Sigmoid colon (tissue), 7 donors: ENCODE measurements around the gene SMC3. TPM values are rescaled to one million over a fixed set of nuclear protein-coding genes. Genes with fewer than 3 reads are reported as not detected.

Source experiments
- DNase-seq: peaks from one replicate; pipeline ENCODE4 v3.0.0-alpha.2; 2019
- H3K27ac ChIP-seq, 4 donors: fragments of 200-600 bp; sonication (generic); one replicate each; pipeline ENCODE4 v1.5.1; 2016 to 2019; ENCODE audit warnings: mild to moderate bottlenecking in 1 of 4
- H3K27me3 ChIP-seq, 3 donors: fragments of 200-600 bp; sonication (generic); one replicate each; pipeline ENCODE4 v1.5.1; 2019; ENCODE audit warnings: mild to moderate bottlenecking in 1 of 3
- H3K36me3 ChIP-seq, 4 donors: fragments of 200-600 bp; sonication (generic); one replicate each; pipeline ENCODE4 v1.5.1; 2016 to 2019
- H3K4me1 ChIP-seq, 4 donors: fragments of 200-600 bp; sonication (generic); one replicate each; pipeline ENCODE4 v1.5.1; 2017 to 2019
- H3K4me3 ChIP-seq, 4 donors: fragments of 200-600 bp; sonication (generic); one replicate each; pipeline ENCODE4 v1.5.1; 2017 to 2019; ENCODE audit warnings: mild to moderate bottlenecking in 2 of 4, moderate library complexity in 1 of 4
- H3K9me3 ChIP-seq, 4 donors: fragments of 200-600 bp in 3 of 4; sonication (generic) in 3 of 4; one replicate each; pipeline versions ENCODE4 v1.5.1 to v1.6.1; 2013 to 2019
- EP300 ChIP-seq, 4 donors: sonication (generic); formaldehyde crosslinking; IDR thresholded peaks; one replicate each; pipeline ENCODE4 v1.6.1; 2017; ENCODE audit warnings: antibody characterized with exemption in 4 of 4
- POLR2A ChIP-seq, 2 donors: fragments of 450-650 bp; IDR thresholded peaks; one replicate each; pipeline ENCODE4 v1.6.1; 2016; ENCODE audit warnings: antibody characterized with exemption in 2 of 2, mild to moderate bottlenecking in 2 of 2, moderate library complexity in 2 of 2
- POLR2AphosphoS5 ChIP-seq, 4 donors: sonication (generic); formaldehyde crosslinking; IDR thresholded peaks; one replicate each; pipeline ENCODE4 v1.6.1; 2017; ENCODE audit warnings: antibody characterized with exemption in 4 of 4
- WGBS, 2 donors: extraction: QIAGEN DNeasy Blood & Tissue Kit; methylation state at CpG; one replicate each; pipeline ENCODE4 v1.1.7; 2013; 5-methylcytosine and 5-hydroxymethylcytosine counted together
- intact Hi-C: fragments of 100-400 bp; cut with DNase I; formaldehyde crosslinking; loops from one replicate; pipeline ENCODE4 v1.15.1; 2023
- polyA plus RNA-seq, 3 donors: library from polyadenylated mRNA; stranded (reverse); fragments of 200-250 nt; gene quantifications; one replicate each; pipeline ENCODE4 v1.2.3, GENCODE V29; 2013
- total RNA-seq, 4 donors: library from RNA; depleted of rRNA; stranded (reverse); fragments of >200 nt; gene quantifications; one replicate each; pipeline ENCODE4 v1.1.0, GENCODE V29; 2016
- TF ChIP-seq, protein P1 (sequence below), 4 experiments: fragments of 450-650 bp in 3 of 4; fragments of 200-600 bp in 1 of 4; IDR thresholded peaks; one replicate each; pipeline ENCODE4 v1.5.1; 2016 to 2019; ENCODE audit warnings: antibody characterized with exemption in 4 of 4, mild to moderate bottlenecking in 3 of 4, moderate library complexity in 2 of 4
- donor health status: healthy with polysubstance abuse.
- donor health status: Bipolar disorder and iron deficiency.
- donor health status: healthy.

The SMC3 gene
- total and polyA plus RNA-seq, 7 donors: 12.6 to 43.5 (median 27.2) TPM

DNA sequence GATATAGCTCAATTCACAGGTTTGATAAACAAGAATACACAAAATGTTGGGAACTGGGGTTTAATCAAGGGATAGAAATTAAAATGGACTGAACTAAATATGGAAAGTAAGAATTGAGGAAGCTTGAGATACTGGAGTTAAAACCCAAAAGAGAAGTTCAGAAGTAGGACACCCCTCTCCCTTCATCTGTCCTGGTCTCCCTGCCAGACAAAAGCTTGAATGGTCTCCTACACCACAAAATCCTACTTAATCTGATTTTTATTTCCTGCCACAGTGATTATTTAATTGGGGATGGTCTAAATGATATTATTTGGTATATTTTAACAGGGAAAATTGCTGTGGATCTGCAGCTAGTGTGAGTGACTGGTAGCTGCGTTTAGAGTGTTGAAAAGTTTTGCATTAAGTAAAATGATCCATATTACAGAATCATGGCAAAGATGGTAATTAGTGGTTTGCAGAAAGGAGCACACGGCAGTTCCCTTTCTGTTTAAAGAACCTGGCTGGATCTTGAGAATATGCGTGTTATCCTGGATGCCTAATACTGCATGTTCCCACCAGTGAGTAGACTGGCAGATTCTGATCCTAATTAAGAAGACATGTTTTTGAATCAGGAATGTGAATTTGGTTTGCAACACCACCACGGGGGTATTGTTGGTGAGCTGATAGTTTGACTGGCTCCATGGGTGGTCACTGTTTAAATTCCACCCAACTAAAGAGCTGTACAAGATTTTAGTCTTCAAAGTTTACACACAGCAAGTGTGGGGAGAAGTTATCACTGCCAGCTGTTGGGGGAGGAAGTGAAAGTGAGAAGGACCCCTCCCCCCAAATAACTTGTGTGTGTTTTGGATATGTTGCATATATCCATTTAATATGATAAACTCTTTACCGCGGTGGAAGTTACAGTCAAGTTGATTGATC lies 82.1 kb downstream of the SMC3 start:
- H3K4me1 ChIP-seq: peaks cover 0 to 33% (median 14%) of the 10 kb centered on the region in 4 donors
- TF ChIP-seq EP300 (IDR thresholded peaks at IDR 0.05) (no peak), POLR2AphosphoS5 (IDR thresholded peaks at IDR 0.05) (no peak), POLR2A (IDR thresholded peaks at IDR 0.05) (no peak)
- TF ChIP-seq, protein P1, sequence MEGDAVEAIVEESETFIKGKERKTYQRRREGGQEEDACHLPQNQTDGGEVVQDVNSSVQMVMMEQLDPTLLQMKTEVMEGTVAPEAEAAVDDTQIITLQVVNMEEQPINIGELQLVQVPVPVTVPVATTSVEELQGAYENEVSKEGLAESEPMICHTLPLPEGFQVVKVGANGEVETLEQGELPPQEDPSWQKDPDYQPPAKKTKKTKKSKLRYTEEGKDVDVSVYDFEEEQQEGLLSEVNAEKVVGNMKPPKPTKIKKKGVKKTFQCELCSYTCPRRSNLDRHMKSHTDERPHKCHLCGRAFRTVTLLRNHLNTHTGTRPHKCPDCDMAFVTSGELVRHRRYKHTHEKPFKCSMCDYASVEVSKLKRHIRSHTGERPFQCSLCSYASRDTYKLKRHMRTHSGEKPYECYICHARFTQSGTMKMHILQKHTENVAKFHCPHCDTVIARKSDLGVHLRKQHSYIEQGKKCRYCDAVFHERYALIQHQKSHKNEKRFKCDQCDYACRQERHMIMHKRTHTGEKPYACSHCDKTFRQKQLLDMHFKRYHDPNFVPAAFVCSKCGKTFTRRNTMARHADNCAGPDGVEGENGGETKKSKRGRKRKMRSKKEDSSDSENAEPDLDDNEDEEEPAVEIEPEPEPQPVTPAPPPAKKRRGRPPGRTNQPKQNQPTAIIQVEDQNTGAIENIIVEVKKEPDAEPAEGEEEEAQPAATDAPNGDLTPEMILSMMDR (IDR thresholded peaks at IDR 0.05): no peak
- H3K9me3 ChIP-seq: no peaks in the 10 kb centered on the region
- DNase-seq: no peak
- no peak overlapping the region for H3K4me3 ChIP-seq
- intact Hi-C loops: loop anchor here (10.0 kb wide), 1 partner anchor 175 kb away; no protein-coding TSS in a partner anchor
- peak overlapping the region in 3 of 4 donors; percentile 65 to 81 (median 72) for H3K27ac ChIP-seq
- WGBS, 2 donors: 60 to 74% methylated on average over 6 of the region's 6 CpGs
- H3K27me3 ChIP-seq: peaks cover 4 to 27% (median 6%) of the 10 kb centered on the region in 3 donors
- H3K36me3 ChIP-seq: no peaks in the 10 kb centered on the region

DNA sequence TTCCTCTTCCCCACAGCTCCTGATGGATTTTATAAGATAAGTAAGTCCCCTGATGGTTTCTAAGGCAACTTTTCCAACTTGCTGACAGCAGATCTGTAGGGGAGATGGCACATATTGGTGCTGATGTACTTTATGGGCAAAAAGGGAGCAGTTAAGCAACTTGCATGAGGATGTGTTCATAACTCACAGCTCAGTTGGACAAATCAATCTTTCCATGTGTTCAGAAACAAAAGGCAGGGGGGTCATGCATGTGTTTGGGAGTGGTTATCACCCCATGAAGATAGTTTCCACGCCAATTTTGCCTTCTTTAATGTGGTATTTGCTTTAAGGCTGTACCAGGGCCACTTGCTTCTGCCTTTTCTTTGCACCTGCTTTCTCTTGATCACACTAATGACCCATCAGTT lies 82.8 kb downstream of the SMC3 start:
- WGBS, 2 donors: 34 to 35% methylated on average over 1 of the region's 1 CpG
- Histone ChIP-seq H3K27ac (peak overlapping the region in 3 of 4 donors; percentile 65 to 81 (median 72)), H3K4me1 (peaks cover 0 to 36% (median 13%) of the 10 kb centered on the region in 4 donors), H3K36me3 (no peaks in the 10 kb centered on the region), H3K4me3 (no peak overlapping the region), H3K9me3 (no peaks in the 10 kb centered on the region), H3K27me3 (peaks cover 0 to 20% (median 3%) of the 10 kb centered on the region in 3 donors)
- intact Hi-C loops: no loop called here
- TF ChIP-seq, protein P1 (IDR thresholded peaks at IDR 0.05): no peak
- TF ChIP-seq POLR2A (IDR thresholded peaks at IDR 0.05) (no peak), POLR2AphosphoS5 (IDR thresholded peaks at IDR 0.05) (no peak), EP300 (IDR thresholded peaks at IDR 0.05) (no peak)
- DNase-seq: no peak

DNA sequence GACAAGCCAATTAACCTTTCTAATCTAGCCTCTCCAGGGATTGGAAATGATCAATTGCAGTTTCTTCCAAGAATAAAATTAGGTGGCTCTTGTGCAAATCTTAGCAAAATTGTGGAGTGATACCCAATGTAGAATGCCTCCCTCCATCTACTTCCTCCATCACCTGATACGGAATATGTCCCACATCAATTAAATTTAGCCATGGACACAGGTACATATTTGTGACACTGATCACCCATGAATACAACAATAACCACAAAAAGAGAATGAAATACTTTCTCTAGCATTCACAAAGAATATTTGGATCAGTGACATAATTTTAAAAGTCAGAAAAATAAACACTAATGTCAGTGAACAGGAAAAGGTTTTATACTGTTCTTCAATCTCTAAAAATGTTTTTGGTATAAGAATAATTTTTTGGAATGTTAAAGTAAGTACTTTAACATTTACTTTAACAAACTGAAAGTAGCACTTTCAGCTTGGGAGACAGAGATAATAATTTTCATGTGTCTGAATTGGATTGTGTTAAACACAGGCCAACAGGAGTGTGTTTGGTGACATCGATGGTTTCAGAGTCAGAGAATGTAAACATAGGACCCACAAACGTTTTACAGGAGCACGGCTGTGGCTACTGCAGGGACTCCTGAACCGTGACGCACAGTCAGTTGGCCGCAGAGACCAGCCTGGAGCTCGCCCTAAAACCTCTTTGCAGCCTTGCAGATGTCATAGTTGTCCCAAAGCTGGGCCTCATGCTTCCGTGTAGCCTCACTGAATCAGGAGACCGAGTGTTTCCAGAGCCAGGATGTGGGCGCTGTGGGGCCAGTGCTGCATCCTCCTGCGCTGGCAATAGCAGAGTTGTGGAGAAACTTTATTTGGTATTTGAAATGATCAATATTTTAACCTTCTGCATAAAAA lies 83.8 kb downstream of the SMC3 start:
- intact Hi-C loops: no loop called here
- TF ChIP-seq POLR2AphosphoS5 (IDR thresholded peaks at IDR 0.05) (peak; percentile 14 to 72 (median 42)), POLR2A (IDR thresholded peaks at IDR 0.05) (no peak), EP300 (IDR thresholded peaks at IDR 0.05) (peak in 3 of 4 donors; percentile 68 to 76 (median 71))
- TF ChIP-seq, protein P1 (IDR thresholded peaks at IDR 0.05): no peak
- H3K36me3 ChIP-seq: no peaks in the 10 kb centered on the region
- peaks cover 0 to 12% (median 0%) of the 10 kb centered on the region in 3 donors for H3K27me3 ChIP-seq
- peak overlapping the region in 2 of 4 donors; percentile 13 to 19 for H3K4me3 ChIP-seq
- H3K9me3 ChIP-seq: no peaks in the 10 kb centered on the region
- H3K4me1 ChIP-seq: peaks cover 0 to 40% (median 14%) of the 10 kb centered on the region in 4 donors
- 39 to 67% methylated on average over 12 of the region's 12 CpGs for WGBS, 2 donors
- H3K27ac ChIP-seq: peak overlapping the region; percentile 55 to 81 (median 68)
- DNase-seq: peak; percentile 87

- TF ChIP-seq POLR2A (IDR thresholded peaks at IDR 0.05) (no peak), POLR2AphosphoS5 (IDR thresholded peaks at IDR 0.05) (no peak), EP300 (IDR thresholded peaks at IDR 0.05) (no peak)
- TF ChIP-seq, protein P1 (IDR thresholded peaks at IDR 0.05): no peak
- H3K9me3 ChIP-seq: no peaks in the 10 kb centered on the region
- no peak for DNase-seq
- H3K4me3 ChIP-seq: no peak overlapping the region
- H3K27me3 ChIP-seq: peaks cover 0 to 6% (median 0%) of the 10 kb centered on the region in 3 donors
- H3K36me3 ChIP-seq: no peaks in the 10 kb centered on the region
- intact Hi-C loops: no loop called here
- 64 to 82% methylated on average over 6 of the region's 6 CpGs for WGBS, 2 donors
- H3K27ac ChIP-seq: peak overlapping the region in 3 of 4 donors; percentile 65 to 81 (median 72)
- H3K4me1 ChIP-seq: peaks cover 0 to 40% (median 14%) of the 10 kb centered on the region in 4 donors
These were observed 85.1 kb downstream of the SMC3 start for GRCh38 chr10:110652475-110653118.
